LNCAP (cell line): ENCODE data around the gene DTX3L.

Source experiments
- TF ChIP-seq, protein P1 (sequence below): fragments of 450-650 bp; IDR thresholded peaks from 2 replicates; pipeline ENCODE4 v1.5.1; 2017; ENCODE audit warnings: mild to moderate bottlenecking

DTX3L gene

DNA sequence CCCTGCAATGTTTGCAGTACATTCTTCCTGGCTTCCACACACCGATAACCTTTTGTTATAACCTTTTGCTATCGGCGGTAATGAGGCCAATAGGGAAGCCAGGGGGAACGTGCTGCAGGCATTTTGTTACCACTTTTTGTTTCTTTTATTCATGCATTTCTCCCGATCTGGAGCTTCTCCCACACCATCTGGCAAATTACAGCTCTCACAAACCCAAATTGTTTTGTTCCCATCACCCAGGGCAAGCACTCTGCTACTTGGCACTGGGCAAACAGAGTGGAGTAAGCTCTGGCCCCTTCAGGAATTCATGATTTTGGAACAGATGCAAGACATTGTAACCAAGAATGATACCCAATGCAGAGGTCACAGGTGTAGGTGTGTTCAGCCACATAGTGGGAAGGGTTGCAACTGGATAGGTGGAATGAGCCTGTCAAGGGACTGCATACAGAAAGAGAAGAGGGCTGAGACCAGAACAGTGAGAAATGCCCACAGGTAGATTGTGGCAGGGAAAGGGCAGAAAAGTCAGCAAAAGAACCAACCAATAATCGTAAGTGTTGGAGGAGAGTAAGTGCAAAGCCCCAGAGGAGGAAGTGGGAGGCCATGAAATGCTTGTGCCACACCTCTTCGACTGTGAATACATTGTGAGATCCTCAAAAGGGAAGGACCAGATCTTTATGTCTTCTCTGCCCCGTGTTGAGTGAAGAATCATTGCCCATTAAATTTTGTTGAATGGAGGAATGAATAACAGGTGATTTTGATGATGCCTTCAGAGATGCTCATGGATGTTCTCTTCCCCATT, 59.1 kb downstream of the DTX3L start:
- TF ChIP-seq, protein P1, sequence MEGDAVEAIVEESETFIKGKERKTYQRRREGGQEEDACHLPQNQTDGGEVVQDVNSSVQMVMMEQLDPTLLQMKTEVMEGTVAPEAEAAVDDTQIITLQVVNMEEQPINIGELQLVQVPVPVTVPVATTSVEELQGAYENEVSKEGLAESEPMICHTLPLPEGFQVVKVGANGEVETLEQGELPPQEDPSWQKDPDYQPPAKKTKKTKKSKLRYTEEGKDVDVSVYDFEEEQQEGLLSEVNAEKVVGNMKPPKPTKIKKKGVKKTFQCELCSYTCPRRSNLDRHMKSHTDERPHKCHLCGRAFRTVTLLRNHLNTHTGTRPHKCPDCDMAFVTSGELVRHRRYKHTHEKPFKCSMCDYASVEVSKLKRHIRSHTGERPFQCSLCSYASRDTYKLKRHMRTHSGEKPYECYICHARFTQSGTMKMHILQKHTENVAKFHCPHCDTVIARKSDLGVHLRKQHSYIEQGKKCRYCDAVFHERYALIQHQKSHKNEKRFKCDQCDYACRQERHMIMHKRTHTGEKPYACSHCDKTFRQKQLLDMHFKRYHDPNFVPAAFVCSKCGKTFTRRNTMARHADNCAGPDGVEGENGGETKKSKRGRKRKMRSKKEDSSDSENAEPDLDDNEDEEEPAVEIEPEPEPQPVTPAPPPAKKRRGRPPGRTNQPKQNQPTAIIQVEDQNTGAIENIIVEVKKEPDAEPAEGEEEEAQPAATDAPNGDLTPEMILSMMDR = no peak
